Measurements from ENCODE around the gene USP7.
A peak's percentile ranks its signal among the peaks of the same experiment; 100 is the strongest.
"Not testable (repeated sequence)": the region's sequence is repeated elsewhere in the genome, so short reads cannot be mapped to it uniquely, and the experiment has no call there.

USP7 gene

DNA sequence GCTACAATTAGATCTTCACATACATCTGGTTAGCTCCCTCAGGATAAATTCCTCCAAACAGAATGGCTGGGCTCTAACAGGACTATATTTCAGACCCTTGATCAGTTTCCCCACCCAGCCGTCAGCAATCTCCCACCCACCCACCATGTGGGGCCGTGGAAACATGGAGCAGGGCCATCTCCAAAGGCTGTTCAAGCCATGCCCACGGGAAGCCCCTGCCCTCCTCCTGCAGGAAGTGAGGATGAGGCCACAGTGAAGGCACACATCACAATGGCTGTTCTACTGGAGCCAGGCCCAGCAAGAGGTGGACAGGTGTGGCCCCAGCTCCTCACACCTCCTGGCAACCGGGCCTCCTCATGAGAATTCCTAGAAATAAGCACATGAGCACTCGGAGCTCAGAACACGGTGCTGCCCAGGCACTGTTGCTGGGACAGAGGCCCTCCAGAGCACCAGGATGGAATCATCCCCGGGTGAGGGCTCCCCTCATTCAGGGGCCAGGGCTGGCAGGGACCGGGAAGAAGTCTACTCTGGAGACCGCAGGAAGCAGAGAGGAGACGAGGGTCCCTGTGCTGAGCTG, 81.6 kb downstream of the USP7 start, which contains the start of gene LITAFD:
Gene LITAFD, plus strand, starts transcription at position 311 of the 577 bp plus-strand sequence. CDS start 2,005 bp downstream, outside the sequence.
- no peak within 1 kb of the TSS for H3K4me3 ChIP-seq (ENCODE audit: low read depth, low read length)

DNA sequence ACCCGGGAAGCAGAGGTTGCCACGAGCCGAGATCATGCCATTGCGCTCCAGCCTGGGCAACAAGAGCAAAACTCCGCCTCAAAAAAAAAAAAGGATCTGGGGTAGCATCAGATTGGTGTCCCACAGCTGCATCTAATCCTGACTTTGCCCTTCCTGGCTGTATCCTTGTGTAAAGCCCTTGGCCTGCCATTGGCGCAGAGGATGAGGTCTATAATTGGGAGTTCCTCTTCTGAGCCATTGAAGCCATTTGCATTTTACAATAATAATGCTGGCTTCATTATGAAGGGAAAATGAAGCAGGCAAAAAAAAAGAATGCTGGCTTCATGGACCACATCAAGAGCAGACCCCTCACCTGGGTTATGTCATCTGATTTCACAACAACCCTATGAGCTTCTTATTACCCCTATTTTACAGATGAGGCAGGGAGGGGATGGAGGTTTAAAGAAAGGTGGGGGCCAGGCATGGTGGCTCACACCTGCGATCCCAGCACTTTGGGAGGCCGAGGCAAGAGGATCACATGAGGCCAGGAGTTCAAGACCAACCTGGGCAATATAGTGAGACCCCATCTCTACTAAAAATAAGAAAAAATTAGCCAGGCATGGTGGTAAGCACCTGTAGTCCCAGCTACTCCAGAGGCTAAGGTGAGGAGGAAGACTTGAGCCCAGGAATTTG, 82.7 kb downstream of the USP7 start:
- H3K4me3 ChIP-seq (ENCODE audit: low read depth, low read length), result no peak overlapping the region

DNA sequence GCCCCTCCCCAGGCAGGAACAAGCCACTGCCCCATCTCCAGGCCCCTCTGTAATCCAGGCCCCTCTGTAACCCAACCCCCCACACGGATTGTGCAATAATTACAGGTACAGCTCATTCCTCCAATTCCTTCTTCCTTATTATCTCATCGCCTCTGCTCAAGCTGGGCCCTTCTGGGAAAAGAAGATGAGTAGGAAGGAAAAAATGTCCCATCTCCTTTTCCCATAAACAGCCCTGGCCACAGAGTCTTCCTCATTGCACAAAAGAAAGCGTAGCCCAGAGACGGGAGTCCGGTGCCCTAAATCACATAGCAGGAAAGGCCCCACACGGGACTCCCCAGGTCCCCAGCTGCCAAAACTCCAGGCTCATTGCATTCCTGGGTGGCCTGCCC, 85.2 kb downstream of the USP7 start:
- H3K4me3 ChIP-seq (ENCODE audit: low read depth, low read length), result no peak overlapping the region

DNA sequence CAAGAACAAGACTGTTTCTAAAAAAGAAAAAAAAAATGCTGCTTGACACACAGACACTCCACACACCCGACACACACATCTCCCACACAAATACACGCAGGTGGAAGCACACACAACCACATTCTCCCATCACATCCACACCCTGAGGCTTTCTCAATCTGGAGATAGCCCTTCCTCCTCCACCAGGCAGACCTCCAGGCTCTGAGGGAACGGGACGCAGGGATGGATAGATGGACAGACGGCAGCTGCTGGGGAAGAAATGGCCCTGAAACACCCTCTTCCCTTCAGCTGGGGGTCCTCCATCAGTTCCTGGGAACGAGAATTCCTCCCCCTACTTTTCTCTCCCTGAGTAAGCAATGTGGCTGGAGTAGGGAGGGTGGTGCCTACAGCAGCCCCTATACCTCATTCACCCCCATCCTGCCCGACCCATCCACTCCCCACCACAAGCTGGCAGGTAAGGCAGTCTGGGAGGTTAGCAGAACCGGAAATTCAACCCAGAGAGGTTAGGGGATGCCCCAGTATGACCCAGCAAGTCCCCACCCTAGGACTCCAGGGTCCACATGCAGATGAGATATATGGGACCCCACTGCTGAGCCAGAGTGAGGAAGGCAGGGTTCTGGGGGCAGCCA, 85.7 kb downstream of the USP7 start:
- no peak overlapping the region for H3K4me3 ChIP-seq (ENCODE audit: low read depth, low read length)

DNA sequence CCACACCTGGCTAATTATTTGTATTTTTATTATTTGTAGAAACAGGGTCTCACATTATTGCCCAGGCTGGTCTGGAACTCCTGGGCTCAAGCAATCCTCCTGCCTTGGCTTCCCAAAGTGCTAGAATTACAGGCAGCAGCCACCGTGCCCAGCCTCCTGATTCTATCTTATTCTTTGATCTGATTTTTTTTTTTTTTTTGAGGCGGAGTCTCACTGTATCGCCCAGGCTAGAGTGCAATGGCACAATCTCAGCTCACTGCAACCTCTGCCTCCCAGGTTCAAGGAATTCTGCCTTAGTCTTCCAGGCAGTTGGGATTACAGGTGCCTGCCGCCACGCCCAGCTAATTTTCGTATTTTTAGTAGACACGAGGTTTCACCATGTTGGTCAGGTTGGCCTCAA, 88.4 kb downstream of the USP7 start:
- not testable (repeated sequence) for H3K4me3 ChIP-seq (ENCODE audit: low read depth, low read length)

DNA sequence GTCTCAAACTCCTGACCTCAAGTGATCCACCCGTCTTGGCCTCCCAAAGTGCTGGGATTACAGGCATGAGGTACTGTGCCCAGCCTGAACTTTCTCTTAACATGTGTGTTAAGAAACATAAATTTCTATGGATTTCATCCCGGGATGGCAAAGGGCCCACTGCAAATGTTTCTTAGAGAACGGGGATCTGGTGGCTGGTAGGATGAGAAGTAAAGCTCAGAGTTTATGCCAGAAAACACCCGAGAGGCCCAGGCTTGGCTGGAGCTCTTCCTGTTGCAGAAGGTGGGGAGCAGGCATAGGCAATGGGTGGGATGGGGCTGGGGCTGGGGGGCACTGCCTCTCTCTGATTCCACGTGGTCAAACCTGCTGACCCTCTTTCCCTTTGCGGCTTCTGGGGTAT, 89.3 kb downstream of the USP7 start:
- H3K4me3 ChIP-seq (ENCODE audit: low read depth, low read length), result no peak overlapping the region

DNA sequence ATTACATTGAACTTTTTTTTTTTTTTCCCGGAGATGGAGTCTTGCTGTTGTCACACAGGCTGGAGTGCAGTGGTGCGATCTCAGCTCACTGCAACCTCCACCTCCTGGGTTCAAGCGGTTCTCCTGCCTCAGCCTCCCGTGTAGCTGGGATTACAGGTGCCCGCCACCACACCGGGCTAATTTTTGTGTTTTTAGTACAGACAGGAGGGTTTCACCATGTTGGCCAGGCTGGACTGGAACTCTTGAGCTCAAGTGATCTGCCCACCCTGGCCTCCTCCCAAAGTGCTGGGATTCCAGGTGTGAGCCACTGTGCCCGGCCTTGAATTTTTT, 89.9 kb downstream of the USP7 start:
- H3K4me3 ChIP-seq (ENCODE audit: low read depth, low read length), result not testable (repeated sequence)

DNA sequence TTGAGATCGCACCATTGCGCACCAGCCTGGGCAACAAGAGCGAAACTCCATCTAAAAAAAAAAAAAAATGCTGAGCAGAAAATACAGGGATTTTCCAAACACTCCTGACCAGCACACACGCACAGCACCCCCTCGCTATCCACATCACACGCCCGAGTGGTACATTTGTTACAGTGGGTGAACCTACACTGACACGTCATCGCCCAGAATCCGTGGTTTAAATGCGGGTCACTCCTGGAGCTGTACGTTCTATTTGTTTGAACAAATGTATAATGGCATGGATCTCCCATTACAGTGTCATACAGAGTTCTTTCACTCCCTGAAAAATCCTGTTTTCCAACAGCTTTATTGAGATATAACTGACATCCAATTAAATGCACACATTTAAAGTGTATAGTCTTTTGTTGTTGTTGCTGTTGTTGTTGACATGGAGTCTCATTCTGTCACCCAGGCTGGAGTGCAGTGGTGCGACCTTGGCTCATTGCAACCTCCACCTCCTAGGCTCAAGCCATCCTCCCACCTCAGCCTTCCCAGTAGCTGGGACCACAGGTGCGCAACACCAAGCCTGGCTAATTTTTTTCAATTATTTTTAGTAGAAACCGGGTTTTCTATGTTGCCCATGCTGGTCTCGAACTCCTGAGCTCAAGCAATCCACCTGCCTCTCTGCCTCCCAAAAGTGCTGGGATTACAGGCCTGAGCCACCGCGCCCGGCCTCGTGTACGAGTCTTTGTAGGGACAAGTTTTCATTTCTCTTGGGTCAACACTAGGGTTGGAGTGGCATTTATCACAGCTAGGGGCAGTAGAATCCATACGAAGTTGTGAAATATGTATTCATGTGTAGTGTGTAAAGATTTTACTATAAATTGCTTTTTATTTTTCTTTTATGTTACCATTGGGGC, 90.5 kb downstream of the USP7 start:
- H3K4me3 ChIP-seq (ENCODE audit: low read depth, low read length), result no peak overlapping the region

DNA sequence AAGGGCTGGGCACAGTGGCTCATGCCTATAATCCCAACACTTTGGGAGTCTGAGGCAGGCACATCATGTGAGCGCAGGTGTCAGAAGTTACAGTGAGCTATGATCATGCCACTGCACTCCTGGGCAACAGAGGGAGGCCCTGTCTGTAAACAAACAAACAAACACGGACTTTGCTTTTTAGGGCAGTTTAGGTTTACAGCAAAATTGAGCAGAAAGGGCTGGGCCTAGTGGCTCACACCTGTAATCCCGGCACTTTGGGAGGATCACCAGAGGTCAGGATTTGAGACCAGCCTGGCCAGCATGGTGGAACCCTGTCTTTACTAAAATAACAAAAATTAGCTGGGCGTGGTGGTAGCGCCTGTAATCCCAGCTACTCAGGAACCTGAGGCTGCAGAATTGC, 91.6 kb downstream of the USP7 start:
- H3K4me3 ChIP-seq (ENCODE audit: low read depth, low read length), result no peak overlapping the region

DNA sequence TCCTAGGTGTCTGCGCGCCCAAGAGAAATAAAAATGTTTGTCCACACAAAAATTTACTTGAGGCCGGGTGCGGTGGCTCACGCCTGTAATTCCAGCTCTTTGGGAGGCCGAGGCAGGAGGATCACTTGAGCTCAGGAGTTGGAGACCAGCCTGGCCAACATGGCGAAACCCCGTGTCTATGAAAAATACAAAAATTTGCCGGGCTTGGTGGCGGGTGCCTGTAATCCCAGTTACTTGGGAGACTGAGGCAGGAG, 93.8 kb downstream of the USP7 start:
- H3K4me3 ChIP-seq (ENCODE audit: low read depth, low read length), result not testable (repeated sequence)

DNA sequence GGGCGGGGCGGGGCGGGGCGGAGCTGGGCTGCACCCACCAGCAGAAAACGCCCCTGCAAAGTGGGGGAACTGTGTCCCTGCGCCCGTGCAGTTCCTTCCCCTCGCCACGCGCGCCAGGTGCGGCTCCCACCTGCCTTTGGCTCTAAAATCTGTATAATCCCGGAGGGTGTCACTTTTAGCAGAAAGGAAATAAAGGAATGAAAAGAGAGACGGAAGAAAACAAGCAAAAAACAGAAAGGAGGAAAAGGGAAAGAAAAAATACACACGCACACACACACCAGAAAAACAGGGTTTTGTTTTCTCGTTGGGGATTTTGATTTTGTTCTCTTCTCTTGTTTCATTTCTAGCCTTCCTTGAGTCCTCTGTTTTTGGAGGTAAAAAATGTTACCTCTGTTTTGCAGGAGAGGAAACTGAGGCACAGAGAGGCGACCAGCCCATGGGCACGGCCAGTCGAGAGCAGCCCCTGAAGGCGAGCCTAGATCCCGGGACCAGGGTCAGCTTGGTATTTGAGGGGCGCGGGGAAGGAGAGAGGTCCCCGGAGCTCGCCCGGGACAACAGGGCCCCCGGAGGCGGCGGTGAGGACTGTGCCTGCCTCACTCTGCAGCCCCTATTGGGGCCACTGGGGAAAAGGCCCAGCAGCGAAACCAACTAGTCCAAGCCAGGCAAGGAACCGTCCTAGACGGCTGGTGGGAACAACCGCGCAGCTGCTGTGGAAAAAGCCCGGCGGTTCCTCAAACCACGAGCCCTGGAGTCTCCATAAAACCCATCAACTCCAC, 94.3 kb downstream of the USP7 start:
- peak overlapping the region; percentile 14 for H3K4me3 ChIP-seq (ENCODE audit: low read depth, low read length)

DNA sequence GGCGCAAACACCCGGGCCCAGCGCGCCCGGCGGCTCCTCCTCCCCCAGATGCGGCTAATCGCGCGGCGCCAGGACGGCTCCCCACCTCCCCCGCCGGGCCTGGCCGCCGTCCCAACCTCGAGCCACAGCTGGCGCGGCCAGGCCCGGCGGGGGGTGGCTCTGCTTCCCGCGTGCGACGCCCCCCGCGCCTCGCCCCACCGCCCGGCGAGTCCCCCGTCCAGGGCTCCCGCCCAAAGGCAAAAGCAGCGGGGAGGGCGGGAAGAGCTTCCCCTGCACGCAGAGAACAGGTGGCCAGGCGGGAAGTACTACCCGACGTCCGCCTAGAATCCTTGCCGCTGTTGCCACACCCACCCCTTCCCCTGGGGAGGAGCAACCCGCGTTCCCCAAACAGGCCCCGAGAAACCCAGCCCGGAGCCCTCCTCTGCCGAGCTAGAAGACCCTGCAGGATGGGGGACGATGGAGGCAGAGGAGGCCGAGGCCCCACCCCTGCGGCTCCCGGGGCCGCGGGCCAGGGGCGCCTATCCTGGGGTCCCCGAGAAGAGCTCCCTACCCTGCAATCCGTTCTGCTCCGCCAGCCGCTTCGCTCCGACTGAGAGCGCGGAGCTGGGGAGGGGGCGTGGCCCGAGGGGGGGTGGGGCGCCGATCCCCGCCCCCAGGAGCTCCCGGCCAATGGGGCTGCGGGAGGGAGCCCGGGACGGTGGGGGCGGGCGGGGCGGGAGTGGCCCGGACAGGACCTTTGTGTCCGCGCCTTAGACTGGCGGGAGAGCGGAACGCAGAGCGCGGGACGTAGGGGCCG, 95.1 kb downstream of the USP7 start, which contains the start of gene CARHSP1:
Gene CARHSP1, minus strand, starts transcription at position 591 of the 796 bp plus-strand sequence. CDS start 9,678 bp downstream, outside the sequence.
- peak within 1 kb of the TSS; percentile 82 for H3K4me3 ChIP-seq (ENCODE audit: low read depth, low read length)

DNA sequence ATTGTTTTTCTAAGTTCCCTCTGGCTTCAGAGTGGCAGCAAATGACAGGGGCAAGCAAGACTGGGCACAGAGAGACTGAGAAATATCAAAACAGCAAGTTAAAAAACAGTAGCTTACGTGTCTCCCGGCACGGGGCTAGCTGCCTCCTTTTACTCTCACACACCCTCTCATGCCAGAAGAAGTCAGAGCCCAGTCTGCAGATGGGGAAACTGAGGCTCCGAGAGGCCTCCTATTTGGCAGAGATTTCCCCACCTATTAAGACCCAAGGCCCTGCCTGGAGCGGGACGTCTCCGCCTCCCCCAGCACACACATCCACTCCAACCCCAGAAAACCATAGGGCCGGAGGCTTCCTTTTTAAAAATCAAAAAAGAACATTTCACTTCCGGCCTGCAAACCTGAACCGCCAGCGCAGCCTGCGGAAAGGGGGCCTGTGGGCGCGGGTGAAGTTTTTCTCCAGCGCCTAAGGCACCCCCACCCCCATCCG, 95.7 kb downstream of the USP7 start:
- peak overlapping the region; percentile 82 for H3K4me3 ChIP-seq (ENCODE audit: low read depth, low read length)

DNA sequence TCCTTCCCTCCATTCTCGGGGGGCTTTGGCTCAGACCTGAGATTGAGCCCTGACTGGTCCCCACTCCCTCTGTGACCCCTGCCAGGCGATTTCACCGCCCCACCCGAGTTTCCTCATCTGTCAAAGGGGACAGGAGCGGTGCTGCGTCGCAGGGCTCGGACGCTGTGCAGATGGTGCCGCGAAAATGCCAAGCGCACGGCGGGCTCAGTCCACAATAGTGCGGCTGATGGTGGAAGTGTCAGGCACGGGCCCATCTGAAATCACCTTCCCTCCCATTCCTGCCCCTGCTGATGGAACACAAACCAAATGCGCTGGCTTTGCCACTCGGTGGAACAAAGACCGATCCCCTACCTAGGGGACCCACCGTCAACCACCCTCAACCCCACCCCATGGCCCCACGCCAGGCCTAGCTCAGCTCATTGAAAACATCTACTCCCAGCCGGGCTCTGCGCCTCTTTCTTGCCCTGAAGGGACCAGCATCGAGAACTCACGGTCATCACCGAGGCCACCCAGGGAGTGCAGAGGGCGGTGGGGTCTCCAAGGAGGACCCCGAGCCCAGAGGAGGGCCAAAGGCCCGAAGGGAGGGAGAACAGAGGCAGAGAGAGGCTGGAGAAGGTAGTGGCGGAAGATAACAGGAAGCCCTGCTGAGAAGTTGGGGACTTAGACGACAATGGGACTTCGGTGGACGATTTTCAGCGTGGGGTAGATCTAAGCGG, 96.3 kb downstream of the USP7 start:
- H3K4me3 ChIP-seq (ENCODE audit: low read depth, low read length), result peak overlapping the region; percentile 82

DNA sequence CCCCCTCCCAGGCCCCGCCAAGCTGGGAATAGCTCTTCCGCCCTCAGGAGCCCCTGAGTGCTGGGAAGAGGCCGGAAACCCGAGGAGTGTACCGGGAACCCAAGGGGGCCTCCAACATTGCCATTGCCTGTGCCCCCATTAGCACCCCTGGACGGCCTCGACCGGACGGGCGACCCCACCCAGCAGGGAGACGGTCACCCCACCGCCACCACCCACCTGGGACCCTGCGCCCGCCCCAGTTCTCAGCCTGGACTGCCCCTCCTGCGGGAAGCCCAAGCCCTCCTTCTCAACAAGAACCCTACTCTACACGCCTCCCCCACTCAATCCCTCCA, 96.9 kb downstream of the USP7 start:
- peak overlapping the region; percentile 82 for H3K4me3 ChIP-seq (ENCODE audit: low read depth, low read length)

DNA sequence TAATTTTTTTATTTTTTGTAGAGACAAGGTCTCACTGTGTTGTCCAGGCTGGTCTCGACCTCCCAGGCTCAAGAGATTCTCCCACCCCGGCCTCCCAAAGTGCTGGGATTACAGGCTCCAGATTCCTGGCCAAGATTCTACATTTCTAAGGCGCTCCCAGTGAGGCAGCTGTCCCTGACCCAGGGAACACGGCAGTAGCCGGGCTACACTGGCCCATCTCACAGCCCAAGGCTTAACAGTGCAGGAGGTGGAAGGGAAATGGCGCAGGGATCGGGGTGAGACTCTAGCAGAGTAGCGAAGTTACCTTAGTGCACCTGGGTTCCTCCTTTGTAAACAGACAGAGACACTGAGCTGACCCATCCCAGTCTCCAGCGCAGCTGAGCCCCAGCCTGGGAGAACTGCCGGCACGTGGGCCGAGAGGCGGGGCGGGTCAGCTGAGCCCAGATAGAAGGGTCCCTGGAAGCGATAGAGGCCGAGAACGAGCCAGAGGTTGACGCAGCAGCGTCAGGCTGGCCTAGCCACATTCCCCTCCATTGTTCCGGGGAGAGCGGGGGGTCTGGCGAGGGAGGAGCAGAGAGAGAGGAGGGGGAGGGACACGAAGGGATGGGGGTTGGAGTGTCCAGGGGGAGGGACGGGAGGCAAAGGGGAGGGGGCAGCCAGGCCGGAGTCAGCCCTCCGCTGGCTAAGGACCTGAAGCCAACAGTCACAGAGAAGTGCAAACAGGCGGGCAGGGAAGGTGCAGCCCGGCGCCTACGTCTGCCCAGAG, 97.4 kb downstream of the USP7 start:
- H3K4me3 ChIP-seq (ENCODE audit: low read depth, low read length), result peak overlapping the region; percentile 82

DNA sequence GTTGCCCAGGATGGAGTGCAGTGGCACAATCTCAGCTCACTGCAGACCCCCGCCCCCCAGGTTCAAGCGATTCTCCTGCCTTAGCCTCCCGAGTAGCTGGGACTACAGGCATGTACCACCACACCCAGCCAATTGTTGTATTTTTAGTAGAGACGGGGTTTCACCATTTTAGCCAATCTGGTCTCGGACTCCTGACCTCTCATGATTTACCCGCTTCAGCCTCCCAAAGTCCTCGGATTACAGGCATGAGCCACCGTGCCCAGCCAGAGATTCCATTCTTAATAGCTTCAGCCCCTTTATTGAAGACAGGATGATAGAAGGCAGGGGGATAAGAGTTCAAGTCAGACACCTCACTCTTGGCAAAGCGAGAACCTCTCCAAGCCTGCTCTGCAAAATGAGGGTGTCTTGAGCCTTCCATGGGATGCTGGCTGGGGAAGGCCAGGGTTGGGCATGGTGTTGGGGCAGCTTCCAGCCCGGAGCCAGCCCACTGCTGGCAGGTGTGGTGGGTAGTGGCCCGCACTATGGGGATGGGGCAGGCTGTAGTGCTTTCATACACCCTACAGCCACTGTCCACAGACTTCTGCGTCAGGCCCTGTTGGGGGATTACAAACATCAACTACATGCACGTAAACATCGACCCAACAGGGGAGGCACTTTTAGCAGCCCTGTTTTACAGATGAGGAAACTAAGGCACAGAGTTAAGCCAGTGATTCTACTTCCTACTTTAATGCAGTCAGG, 98.4 kb downstream of the USP7 start:
- H3K4me3 ChIP-seq (ENCODE audit: low read depth, low read length), result no peak overlapping the region

DNA sequence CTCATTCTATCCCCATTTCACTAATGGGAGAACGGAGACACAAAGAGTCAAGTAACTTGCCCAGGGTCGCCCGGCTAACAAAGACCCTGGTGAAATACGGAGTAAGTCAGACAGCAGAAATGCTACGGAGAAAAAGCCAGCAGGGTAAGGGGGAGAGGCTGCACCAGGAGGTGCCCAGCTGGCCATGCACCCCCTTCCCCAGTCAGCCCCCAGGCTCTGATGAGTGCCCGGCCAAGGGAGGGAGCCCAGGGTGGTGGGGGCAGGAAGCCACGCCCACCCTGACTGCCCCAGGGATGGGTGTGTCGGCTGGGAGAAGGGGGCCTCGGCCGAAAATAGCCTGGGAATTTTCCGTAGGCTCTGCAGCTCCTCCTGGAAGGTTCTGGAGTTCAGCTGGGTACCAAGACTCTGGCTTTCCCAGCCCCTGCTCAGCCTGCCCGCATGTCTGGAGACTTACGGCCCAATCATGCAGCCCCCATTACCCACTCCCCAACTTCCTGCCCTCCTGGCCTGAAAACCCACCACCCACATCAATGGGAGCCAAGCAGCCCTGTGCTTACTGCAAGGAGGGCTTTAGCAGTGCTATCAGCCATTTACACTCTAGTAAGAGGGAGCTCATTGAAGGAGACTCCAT, 99.1 kb downstream of the USP7 start:
- H3K4me3 ChIP-seq (ENCODE audit: low read depth, low read length), result no peak overlapping the region
